ENCODE measurements around the gene ELOVL7. TPM values are rescaled to one million over a fixed set of nuclear protein-coding genes. Genes with fewer than 3 reads are reported as not detected.

ELOVL7 gene
- total RNA-seq (ENCODE audit: unreplicated experiment): 4.4 TPM
- long read RNA-seq: 0 reads

DNA sequence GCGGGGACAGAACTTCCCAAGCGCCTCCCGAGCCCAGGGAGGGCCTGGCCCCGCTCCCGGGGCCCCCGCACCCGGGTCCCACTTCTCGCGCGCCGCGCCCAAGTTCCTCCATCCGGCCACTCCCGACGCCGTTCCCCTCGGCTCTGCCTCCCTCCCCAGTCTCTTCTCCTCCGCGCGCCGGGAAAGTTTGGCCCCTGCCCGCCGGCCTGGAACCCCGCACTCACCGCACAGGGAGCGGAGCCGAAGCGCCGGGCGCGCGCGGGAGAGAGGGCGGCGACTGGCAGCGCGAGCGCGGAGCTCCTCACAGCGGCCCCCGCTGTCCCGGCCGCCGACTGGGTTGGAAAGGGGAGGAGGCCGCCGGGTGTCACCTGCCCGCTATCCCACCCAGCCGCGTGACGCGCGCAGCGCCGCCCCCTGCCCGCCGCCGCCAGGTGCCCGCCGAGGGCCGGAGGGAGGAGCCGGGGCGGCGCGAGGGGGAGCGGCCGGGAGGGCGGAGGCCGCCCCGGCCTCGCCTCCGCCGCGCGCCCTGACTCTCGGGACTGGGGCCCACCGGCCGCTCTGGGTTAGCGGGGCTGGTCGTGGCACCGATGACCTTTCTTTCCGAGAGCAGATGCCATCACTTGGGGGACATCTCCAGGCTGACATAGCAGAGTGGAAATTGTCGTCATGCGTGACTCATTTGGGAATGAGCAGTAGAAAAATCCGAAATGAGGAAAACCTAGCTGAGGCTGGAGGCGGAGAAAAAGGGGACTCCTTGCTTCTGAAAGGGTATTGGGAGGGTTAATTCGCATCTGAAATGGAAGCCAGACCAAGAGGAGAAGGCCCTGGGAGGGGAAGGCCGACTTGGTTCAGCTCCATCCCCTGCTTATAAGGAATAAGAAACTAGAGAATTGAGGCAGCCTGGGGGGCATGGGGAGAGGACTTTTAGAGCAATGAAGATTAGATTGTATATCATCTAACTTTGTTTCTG lies at the start of gene ELOVL7:
Gene ELOVL7 (minus strand): TSS at position 334 of the 970 bp plus-strand sequence. CDS start 56,872 bp downstream, outside the sequence.
- TF ChIP-seq, protein P1, sequence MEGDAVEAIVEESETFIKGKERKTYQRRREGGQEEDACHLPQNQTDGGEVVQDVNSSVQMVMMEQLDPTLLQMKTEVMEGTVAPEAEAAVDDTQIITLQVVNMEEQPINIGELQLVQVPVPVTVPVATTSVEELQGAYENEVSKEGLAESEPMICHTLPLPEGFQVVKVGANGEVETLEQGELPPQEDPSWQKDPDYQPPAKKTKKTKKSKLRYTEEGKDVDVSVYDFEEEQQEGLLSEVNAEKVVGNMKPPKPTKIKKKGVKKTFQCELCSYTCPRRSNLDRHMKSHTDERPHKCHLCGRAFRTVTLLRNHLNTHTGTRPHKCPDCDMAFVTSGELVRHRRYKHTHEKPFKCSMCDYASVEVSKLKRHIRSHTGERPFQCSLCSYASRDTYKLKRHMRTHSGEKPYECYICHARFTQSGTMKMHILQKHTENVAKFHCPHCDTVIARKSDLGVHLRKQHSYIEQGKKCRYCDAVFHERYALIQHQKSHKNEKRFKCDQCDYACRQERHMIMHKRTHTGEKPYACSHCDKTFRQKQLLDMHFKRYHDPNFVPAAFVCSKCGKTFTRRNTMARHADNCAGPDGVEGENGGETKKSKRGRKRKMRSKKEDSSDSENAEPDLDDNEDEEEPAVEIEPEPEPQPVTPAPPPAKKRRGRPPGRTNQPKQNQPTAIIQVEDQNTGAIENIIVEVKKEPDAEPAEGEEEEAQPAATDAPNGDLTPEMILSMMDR (IDR thresholded peaks at IDR 0.05; ENCODE audit: unreplicated experiment): no peak
- Mint-ChIP-seq H3K27ac (ENCODE audit: unreplicated experiment) (no peak within 1 kb of the TSS), H3K9me3 (ENCODE audit: unreplicated experiment) (no peaks in the 10 kb centered on the region), H3K36me3 (ENCODE audit: low read depth, unreplicated experiment) (no peaks in the 10 kb centered on the region), H3K27me3 (ENCODE audit: unreplicated experiment) (peaks cover 10% of the 10 kb centered on the region), H3K4me3 (ENCODE audit: unreplicated experiment) (peak within 1 kb of the TSS; percentile 90), H3K4me1 (ENCODE audit: unreplicated experiment) (peaks cover 11% of the 10 kb centered on the region)
- DNase-seq (ENCODE audit: low spot score): peak; percentile 64

DNA sequence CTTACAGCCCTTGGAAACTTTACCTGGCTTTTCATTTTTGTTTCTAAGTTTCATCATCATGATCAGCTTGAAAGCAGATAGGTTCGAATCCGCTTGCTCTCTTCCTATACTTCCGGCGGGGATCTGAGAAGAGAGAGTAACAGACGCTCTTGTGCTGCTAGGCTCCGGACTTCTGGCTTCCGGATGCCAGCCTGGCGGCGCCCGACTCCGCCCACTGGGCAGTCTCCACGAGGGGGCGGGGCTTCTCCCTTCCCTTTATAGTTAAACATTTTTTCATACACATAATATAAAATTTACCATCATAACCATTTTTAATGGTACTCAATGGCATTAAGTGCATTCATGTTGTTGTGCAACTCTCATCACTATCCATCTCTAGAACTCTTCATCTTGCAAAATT lies 49.5 kb upstream of the ELOVL7 start:
- H3K27me3 Mint-ChIP-seq (ENCODE audit: unreplicated experiment): no peaks in the 10 kb centered on the region

DNA sequence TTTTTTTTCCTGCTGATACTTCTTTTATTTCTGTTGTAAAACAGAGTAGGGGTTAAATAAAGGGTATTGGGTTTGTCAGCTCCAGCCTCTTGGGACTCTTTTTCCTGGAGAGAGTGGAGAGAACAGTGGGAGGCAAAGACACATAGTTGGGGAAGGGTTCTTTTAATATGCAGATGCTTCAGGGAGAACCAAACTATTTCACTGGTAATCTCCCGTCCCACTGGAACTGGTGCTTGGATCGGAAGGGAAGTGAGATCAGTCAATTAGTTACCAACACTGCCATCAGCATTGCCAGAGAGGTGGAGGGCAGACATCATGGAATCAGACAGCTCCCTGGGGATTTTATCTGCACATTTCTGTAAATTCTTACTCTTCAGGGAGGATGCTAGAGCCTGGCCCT lies 47.6 kb upstream of the ELOVL7 start:
- no peak for DNase-seq (ENCODE audit: low spot score)
- Mint-ChIP-seq H3K27ac (ENCODE audit: unreplicated experiment) (no peak overlapping the region), H3K4me3 (ENCODE audit: unreplicated experiment) (no peak overlapping the region), H3K9me3 (ENCODE audit: unreplicated experiment) (no peaks in the 10 kb centered on the region), H3K4me1 (ENCODE audit: unreplicated experiment) (no peaks in the 10 kb centered on the region), H3K27me3 (ENCODE audit: unreplicated experiment) (no peaks in the 10 kb centered on the region), H3K36me3 (ENCODE audit: low read depth, unreplicated experiment) (peaks cover 16% of the 10 kb centered on the region)
- TF ChIP-seq, protein P1 (IDR thresholded peaks at IDR 0.05; ENCODE audit: unreplicated experiment): no peak

More for the DNA sequence above, 49.5 kb upstream of the ELOVL7 start:
- Mint-ChIP-seq H3K36me3 (ENCODE audit: low read depth, unreplicated experiment) (peaks cover 16% of the 10 kb centered on the region), H3K9me3 (ENCODE audit: unreplicated experiment) (no peaks in the 10 kb centered on the region), H3K4me1 (ENCODE audit: unreplicated experiment) (no peaks in the 10 kb centered on the region), H3K27ac (ENCODE audit: unreplicated experiment) (no peak overlapping the region), H3K4me3 (ENCODE audit: unreplicated experiment) (no peak overlapping the region)
- TF ChIP-seq, protein P1 (IDR thresholded peaks at IDR 0.05; ENCODE audit: unreplicated experiment): no peak
- DNase-seq (ENCODE audit: low spot score): no peak

DNA sequence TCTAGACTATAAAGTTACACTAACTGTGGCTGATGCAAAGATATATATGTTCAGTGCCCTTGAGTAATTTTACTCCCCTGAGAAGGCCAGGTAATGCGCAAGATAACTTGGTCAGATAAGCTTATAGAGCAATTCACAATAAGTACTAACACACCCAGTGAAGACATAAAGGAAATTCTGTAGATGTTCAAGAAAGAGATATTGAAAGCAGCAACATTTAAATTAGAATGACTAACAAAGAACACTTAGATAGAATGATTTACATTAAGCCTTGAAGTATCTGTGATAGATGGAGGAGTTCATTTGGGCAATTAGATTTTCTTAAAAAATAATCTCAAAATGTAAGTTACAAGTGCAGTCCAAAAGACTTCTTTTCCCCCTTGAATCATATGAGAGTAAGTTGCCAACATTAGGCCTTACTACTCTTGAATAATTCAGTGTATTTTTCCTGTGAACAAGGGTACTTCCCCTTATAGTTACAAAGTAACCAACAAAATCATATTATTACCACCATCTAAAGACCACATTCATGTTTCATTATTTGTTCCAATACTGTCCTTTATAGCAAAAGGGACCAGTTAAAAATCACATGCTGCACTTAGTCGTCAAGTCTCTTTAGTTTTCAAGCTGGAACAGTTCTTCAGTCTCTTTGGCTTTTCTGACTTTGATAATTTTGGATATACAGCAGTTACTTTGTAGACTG lies 44.4 kb upstream of the ELOVL7 start:
- TF ChIP-seq, protein P1 (IDR thresholded peaks at IDR 0.05; ENCODE audit: unreplicated experiment): no peak
- H3K4me3 Mint-ChIP-seq (ENCODE audit: unreplicated experiment): no peak overlapping the region
- DNase-seq (ENCODE audit: low spot score): no peak
- H3K27ac Mint-ChIP-seq (ENCODE audit: unreplicated experiment): no peak overlapping the region
- H3K27me3 Mint-ChIP-seq (ENCODE audit: unreplicated experiment): no peaks in the 10 kb centered on the region
- no peaks in the 10 kb centered on the region for H3K4me1 Mint-ChIP-seq (ENCODE audit: unreplicated experiment)
- H3K9me3 Mint-ChIP-seq (ENCODE audit: unreplicated experiment): no peaks in the 10 kb centered on the region
- peaks cover 10% of the 10 kb centered on the region for H3K36me3 Mint-ChIP-seq (ENCODE audit: low read depth, unreplicated experiment)

Measured in endothelial cell (in vitro differentiated cells).